HG03060 (cell line): ENCODE data around the gene NELFA.
A peak's percentile ranks its signal among the peaks of the same experiment; 100 is the strongest.

Experiments used
- ATAC-seq: cut with Tn5 transposase; IDR thresholded peaks from one replicate; pipeline ENCODE4 v1.9.1; 2021; ENCODE audit warnings: low read depth, moderate number of reproducible peaks; ENCODE audit not compliant: unreplicated experiment

The NELFA gene

DNA sequence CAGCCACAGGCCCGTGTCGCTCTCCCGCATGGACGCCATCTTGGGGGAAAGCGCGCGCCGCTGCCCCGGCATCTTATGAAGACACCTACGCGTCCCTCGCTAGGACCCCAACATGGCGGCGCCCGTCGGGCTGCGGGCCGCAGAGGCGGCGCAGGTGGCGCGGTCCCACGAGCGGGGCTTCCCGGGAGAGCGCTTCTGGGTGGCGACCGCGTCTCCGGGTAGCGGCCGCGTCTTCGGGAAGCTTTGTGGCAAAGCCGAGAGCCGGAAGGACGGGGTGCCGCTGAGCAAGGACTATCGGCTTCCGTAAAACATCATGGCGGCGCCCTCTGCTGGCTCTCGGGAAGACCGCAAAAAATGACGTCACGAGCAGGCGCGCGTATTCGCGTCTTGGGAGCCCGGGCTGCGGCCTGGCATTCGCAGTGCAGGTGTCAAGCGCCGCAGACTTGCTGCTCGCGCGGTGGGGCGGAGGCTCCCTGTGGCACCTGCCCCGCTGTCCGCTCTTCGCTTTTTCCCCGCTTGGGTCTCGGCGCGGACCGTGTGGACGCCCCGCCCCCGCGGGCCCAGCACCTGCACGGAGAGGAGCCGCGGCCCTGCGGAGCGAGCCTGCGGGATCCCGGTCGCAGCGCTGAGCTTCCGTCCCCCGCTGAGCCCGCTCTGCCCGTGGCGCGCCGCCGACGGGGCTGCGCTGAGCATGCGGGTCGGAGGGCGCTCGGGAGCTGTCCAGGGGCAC is at the start of gene NELFA:
NELFA (minus strand) TSS at position 54 of the 730 bp plus-strand sequence; CDS start at position 39, 15 bp downstream.
- ATAC-seq, result peak; percentile 74

DNA sequence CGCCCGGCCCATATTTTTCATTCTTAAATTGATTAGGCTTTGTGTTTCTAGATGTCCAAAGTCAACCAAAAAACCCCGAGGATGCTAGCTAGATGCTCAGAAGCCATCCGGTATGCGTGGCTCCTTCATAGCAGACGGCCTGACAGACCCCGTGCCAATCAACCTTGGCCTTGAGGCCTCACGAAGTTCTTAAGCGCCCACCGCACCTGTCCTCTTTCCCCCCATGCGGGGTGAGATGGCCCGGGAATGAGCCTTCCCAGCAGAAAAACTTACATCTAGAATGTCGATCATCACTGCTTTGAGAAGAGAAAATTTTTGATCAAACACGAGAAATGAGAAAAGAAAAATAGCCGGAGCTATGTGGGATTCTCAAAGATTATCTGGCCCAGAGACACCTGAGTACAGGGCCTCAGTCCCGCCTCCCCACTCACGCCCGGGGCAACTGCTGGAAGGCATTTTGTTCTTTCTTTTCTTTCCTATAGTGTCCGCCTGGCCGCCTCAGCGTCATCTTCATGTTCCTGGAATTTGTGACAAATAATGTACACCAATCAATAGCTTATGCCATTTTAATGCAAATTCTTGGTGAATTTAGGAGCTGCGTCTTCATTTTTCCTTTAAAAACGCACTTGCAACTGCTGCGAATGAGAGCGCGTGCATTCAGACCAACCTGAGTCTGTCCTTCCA is 48.8 kb upstream of the NELFA start:
- no peak for ATAC-seq

- no peak for ATAC-seq
These were observed 45.4 kb upstream of the NELFA start for GRCh38 chr4:2054217-2054616.

DNA sequence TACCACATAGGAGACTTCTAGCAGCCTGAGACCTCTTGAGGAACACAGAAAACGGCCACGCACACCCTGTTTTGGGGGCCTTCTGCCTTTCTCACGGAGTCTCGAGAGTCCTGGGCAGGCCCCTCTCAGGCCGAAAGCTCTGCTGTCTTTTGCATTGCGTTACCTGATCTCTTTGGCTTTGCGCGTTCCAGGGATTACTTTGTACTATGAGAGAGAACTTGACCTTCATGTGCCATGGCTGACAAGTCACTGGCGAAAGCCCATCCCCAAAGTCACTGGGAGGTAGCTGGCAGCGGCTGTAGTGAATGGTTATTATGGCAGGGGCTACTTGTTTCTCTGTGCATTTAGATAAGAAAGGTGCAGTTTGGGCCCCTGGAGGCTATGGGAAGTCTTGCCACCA is 42.3 kb upstream of the NELFA start:
- ATAC-seq, result no peak

DNA sequence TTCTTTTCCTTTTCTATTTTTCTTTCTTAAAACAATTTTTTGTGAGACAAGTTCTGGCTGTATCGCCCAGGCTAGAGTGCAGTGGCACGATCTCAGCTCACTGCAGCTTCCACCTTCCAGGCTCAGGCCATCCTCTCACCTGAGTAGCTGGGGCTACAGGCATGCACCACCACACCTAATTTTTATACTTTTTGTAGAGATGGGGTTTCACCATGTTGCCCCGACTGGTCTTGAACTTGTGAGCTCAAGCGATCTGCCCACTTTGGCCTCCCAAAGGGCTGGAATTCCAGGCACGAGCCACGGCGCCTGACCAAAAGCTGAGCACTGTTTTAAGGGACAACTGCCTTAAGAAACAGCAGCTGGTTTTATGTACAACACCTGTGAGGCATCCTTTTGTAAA is 41.0 kb upstream of the NELFA start:
- no peak for ATAC-seq

DNA sequence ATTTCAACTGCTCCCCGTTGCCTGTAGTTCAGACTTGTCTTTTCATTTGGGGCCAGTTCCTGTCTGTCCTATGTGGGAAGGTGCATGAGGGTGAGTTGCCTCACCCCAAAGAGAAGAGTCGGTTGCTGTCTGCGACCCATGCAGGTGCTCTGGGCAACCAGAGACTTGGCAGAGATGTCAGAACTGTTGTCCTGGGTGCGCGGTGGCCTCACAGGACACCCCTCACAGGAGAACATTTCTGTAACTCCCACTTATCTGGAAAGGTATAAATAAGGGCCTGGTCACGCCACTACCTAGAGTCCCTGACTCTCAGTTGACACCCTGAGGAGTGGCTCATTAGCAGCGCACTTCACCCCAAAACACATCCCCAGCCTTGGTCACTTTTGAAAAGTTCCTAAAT is 40.6 kb upstream of the NELFA start:
- no peak for ATAC-seq

- no peak for ATAC-seq
These were observed 40.1 kb upstream of the NELFA start for GRCh38 chr4:2048831-2049230.

GRCh38 chr4:2047781-2048581 is 39.2 kb upstream of the NELFA start:
- ATAC-seq, result no peak

GRCh38 chr4:2047031-2047660 is 38.4 kb upstream of the NELFA start:
- no peak for ATAC-seq

- no peak for ATAC-seq
These were observed 37.5 kb upstream of the NELFA start for GRCh38 chr4:2046031-2046961.

DNA sequence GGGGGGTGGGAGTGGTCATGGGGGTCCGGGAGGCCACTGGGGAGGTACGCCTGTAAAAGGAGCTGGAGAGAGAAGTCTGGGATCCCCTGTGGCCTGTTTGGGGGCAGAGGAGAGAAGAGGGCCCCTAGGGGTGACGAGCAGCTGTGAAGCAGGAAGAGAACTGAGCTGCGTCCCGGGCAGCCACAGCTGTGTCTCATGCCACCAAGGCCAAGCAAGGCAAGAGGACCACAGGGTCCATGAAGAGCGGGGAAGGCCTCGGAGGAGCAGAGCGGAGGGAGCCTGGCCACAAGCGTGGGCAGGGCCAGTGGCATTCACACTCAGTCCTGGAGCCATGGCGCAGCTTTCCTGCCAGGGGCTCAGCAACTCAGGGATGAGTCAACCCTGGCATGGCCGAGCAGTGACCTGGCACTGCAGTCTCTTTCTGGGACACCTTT is 36.8 kb upstream of the NELFA start:
- ATAC-seq, result no peak

DNA sequence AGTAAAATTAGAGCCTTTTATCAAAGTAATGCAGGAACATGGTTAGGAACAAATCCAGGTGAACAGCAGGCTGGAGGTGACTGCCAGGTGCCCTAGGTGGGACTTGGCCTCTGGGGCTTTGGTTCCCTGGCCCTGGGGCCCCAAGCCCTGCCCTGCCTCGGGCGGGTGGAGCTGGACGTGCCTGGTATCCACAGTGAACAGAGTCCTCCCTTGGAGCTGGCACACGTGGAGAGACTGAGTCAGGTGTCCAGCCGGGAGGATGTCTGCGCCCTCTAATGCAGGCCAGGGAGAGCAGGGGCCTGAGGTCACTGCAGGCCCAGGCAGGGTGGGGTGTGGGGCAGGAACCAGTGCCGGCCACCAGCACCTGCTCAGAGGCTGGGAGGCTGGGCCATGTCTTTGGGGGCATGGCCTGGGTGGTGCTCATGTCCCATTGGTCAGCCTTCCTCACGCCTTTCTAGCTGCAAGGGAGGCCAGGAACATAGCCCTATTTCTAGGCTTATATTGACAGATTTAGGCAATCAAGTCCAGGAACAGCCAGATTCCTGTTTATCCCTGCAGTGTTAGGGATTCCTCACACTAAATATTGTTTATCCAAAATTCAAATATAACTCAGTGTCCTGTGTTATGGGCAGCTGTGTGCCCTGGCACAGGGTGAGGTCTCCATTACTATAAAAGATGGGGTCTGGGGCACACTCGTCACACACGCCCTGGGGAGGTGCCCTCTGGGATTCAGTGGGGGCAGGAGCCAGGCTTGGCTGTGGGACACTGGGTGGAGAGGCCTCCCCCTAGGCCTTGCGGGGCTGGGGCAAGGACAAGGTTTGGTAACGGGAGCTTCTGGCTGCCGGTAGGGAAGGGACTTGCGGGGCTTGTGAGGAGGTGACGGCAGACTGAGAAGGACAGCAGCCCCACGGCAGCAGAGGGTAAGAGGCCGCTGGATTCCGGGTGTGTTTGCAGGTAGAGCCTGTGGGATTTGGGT is 36.1 kb upstream of the NELFA start:
- no peak for ATAC-seq

- ATAC-seq, result no peak
These were observed 35.3 kb upstream of the NELFA start for GRCh38 chr4:2044119-2044485.

DNA sequence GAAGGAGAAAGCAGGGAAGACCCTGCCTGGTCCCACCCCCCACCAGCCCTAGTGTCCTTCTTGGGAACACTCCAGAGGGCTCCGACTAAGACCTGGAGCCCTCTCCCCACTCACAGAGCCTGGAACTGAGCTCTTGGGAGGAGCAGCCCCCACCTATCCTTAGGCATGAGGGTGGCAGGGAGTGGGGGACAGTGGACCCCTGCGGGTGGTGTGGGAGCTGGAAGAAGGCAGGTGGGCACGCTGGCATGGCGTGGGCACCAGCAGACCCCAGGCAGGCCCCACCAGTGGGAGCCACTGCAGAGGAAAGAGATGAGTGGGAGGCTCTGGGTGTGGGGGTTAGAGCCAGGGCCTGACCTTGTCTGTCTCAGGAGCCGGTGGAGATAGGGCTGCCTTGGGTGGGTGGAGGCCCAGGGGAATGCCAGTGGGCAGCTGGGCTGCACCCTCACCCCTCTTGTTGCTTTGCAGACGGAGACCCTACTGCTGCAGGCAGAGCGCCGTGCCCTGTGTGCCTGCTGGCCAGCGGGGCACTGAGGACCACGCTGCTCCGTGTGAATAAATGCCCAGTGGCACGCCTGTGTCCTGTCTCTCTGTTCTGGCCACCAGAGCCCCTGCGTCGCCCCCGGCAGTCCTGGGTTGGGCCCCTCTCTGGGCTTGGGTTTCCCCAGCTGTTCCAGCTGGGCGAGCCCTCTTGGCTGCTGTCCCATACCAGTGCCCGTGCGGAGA is 34.8 kb upstream of the NELFA start:
- no peak for ATAC-seq

GRCh38 chr4:2042947-2043395 is 34.2 kb upstream of the NELFA start:
- ATAC-seq, result no peak

DNA sequence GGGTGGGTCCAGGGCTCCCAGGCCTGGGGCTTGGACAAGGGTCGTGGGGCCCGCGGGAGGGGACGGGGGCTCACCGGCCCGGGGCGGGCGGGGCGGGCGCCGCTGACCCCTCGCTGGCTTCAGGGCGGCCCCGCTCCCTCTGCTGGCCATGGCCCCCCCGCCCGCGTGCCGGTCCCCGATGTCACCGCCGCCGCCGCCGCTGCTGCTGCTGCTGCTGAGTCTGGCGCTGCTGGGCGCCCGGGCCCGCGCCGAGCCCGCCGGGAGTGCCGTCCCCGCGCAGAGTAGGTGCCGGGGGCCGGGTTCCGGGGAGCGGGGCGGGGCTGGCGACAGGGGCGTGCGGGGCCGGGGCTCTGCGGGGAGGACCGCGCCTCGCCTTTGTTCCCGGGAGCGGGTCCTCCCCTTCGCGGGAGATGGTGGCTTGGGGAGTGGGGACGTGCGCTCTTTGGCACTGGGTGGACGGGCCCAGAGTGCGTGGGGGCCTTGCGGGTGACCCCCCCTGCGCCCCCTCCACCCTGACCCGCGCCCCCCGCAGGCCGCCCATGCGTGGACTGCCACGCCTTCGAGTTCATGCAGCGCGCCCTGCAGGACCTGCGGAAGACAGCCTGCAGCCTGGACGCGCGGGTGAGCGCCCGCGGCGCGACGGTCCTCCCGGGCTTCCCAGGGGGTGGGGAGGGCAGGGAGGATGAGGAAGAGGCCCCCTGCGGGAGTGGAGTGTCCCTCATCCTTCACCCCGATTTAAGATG is 33.6 kb upstream of the NELFA start:
- ATAC-seq, result no peak
